Panc1 (cell line): Measurements from ENCODE around the gene ALPL. TPM values are rescaled to one million over a fixed set of nuclear protein-coding genes. Genes with fewer than 3 reads are reported as not detected.

Experiments used
- ATAC-seq: fragments of 200-7000 bp; cut with Tn5 transposase; 2 replicates; pipeline ENCODE4 v1.9.1; 2020; ENCODE audit warnings: mild to moderate bottlenecking, moderate library complexity
- BruUV-seq: library from RNA; stranded (reverse); fragments of 400-500 nt; replicated peaks from 2 replicates; lab custom pipeline; 2021; lab: Mats Ljungman, UMichigan
- CTCF ChIA-PET: fragments of 300-600 bp; sonication (Branson Sonifier 250); formaldehyde crosslinking; loops from one replicate; lab custom pipeline; 2022; ENCODE audit warnings: antibody characterized with exemption; lab: Charles Lee
- POLR2A ChIA-PET: fragments of 300-600 bp; sonication (Branson Sonifier 250); formaldehyde crosslinking; loops from one replicate; lab custom pipeline; 2022; ENCODE audit warnings: antibody characterized with exemption; lab: Charles Lee
- DNase-seq: peaks from one replicate; pipeline ENCODE4 v3.0.0-alpha.2; 2010; ENCODE audit warnings: low read depth, low spot score
- H3K27ac ChIP-seq: 2 replicates; pipeline ENCODE4 v1.5.1; 2011; ENCODE audit warnings: mild to moderate bottlenecking, low read length, inconsistent platforms
- H3K27me3 ChIP-seq: fragments of 200-500 bp; sonication (Bioruptor generic); 2 replicates; pipeline ENCODE4 v1.6.0; 2014; ENCODE audit warnings: low read length, inconsistent platforms; ENCODE audit not compliant: control insufficient read depth, insufficient read depth
- H3K36me3 ChIP-seq: fragments of 200-500 bp; sonication (Bioruptor generic); 2 replicates; pipeline ENCODE4 v1.5.1; 2014; ENCODE audit warnings: inconsistent platforms, mild to moderate bottlenecking, low read length, moderate library complexity; ENCODE audit not compliant: control insufficient read depth, insufficient read depth
- H3K4me1 ChIP-seq: 2 replicates; pipeline ENCODE4 v1.5.1; 2011; ENCODE audit warnings: inconsistent platforms, mild to moderate bottlenecking, low read length, moderate library complexity; ENCODE audit not compliant: control insufficient read depth, insufficient read depth
- H3K4me3 ChIP-seq, 2 experiments: 2 replicates each; pipeline ENCODE4 v1.5.1; 2011 to 2012; ENCODE audit warnings: low read depth in 2 of 2, low read length in 2 of 2, mild to moderate bottlenecking in 2 of 2, inconsistent platforms in 1 of 2, moderate library complexity in 1 of 2
- H3K9me3 ChIP-seq: fragments of 200-500 bp; sonication (Bioruptor generic); 2 replicates; pipeline ENCODE4 v1.5.1; 2014; ENCODE audit warnings: low read depth, mild to moderate bottlenecking, inconsistent platforms, low read length, moderate library complexity; ENCODE audit not compliant: control insufficient read depth, insufficient read depth
- CTCF ChIP-seq: fragments of 450-650 bp; IDR thresholded peaks from 2 replicates; pipeline ENCODE4 v1.5.1; 2017; ENCODE audit warnings: mild to moderate bottlenecking
- POLR2AphosphoS5 ChIP-seq: IDR thresholded peaks from 2 replicates; pipeline ENCODE4 v1.6.1; 2012; ENCODE audit warnings: mild to moderate bottlenecking, low read depth, low read length, moderate library complexity
- REST ChIP-seq, 2 experiments: IDR thresholded peaks; 2 replicates each; pipeline ENCODE4 v1.6.1; 2011 to 2012; ENCODE audit warnings: low read depth in 2 of 2, control low read depth in 1 of 2, low read length in 1 of 2, mild to moderate bottlenecking in 1 of 2, moderate library complexity in 1 of 2; ENCODE audit not compliant: insufficient read depth in 1 of 2
- SIN3A ChIP-seq: IDR thresholded peaks from 2 replicates; pipeline ENCODE4 v1.6.1; 2012; ENCODE audit warnings: low read depth, mild to moderate bottlenecking, low read length, moderate library complexity, borderline replicate concordance; ENCODE audit not compliant: insufficient read depth
- TCF7L2 ChIP-seq: IDR thresholded peaks from 2 replicates; pipeline ENCODE4 v1.6.1; 2011; ENCODE audit warnings: mild to moderate bottlenecking, low read depth, low read length, inconsistent platforms
- in situ Hi-C: cut with HindIII; loops from 2 replicates; pipeline ENCODE4 v1.10.0; 2016; ENCODE audit warnings: low sequenced_read_pairs, low pct_unique_long_range_greater_than_20kb
- intact Hi-C: fragments of 100-400 bp; cut with micrococcal nuclease; formaldehyde crosslinking; loops from one replicate; pipeline ENCODE4 v1.10.0; 2022; ENCODE audit not compliant: unreplicated experiment
- total RNA-seq: library from RNA; stranded (reverse); gene quantifications from one replicate; pipeline ENCODE4 v1.2.1, GENCODE V29; 2021; ENCODE audit not compliant: unreplicated experiment

The ALPL gene
- total RNA-seq, 1 experiment from 2014 or later = 0.82 TPM

DNA sequence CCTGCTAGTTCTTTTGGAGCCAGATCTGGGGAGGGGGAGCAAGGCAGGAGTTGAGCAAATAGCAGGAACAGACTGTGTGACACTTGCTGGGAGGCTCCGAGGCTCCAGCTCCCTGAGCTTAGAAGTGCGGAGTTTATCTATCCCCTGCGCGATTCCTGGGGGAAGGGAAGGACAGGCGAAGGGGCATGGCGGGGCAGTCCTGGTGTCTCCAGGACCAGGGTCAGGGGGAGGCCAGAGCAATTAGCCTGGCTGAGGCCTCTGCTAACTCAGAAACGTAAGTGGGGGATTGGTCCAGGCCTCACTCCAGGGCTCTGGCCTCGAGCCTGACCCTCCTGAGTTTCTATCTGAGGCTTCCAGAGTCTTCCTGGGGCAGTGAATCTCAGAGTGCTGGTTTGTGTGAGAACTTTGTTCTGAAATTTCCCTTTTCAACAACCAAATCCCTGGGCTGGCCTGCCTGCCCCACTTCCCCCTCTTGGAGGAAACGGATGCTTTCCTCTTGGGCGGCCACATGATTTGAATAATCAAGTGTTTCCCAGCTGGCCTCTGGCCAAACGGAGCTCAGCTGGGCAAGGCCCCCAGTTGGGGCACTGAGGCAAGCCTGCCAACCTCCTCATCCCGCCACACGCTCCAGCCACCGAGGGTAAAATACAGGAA lies 15.6 kb downstream of the ALPL start:
- peak; percentile 42 for ATAC-seq
- POLR2A ChIA-PET = no interaction called here

DNA sequence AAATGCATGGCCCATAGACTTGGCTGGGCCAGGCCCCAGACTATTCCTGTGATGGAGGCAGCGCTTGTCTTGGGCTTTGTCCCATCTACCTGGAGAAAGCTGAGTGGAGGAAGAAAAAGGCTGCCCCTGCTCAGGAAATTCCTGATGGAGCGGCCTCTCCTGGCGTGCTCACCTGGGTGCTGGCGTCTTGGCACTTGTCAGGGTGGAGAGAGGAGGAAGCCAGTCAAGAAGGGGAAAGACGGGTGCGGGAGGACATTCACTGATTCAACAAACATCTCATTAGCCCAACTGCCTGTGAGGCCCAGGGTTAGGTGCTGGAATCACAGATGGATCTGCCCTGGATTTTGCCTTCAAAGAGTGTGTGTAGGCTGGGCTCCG lies 16.1 kb downstream of the ALPL start:
- intact Hi-C loops (no loop called here), in situ Hi-C loops (no loop called here)
- Histone ChIP-seq H3K27ac (no peak overlapping the region), H3K27me3 (no peaks in the 10 kb centered on the region), H3K4me1 (no peaks in the 10 kb centered on the region), H3K9me3 (no peaks in the 10 kb centered on the region), H3K36me3 (no peaks in the 10 kb centered on the region), H3K4me3 (no peak overlapping the region)
- BruUV-seq = no TSS peak
- ChIA-PET CTCF (no interaction called here), POLR2A (no interaction called here)
- DNase-seq (no peak), ATAC-seq (peak; percentile 42; the same call in 1 of the 2 replicates)
- no peak for TF ChIP-seq SIN3A

More for the DNA sequence above, 15.6 kb downstream of the ALPL start:
- H3K27me3 ChIP-seq = no peaks in the 10 kb centered on the region
- no peak overlapping the region for H3K27ac ChIP-seq
- H3K4me3 ChIP-seq = no peak overlapping the region
- H3K9me3 ChIP-seq = no peaks in the 10 kb centered on the region
- no TSS peak for BruUV-seq
- no peaks in the 10 kb centered on the region for H3K4me1 ChIP-seq
- CTCF ChIA-PET = no interaction called here
- DNase-seq = no peak
- TF ChIP-seq CTCF (no peak), REST (IDR thresholded peaks at IDR 0.05; ENCODE audit: insufficient read depth in 1 of 2, low read depth in 2 of 2, low read length in 1 of 2) (no peak), SIN3A (no peak), POLR2AphosphoS5 (no peak), TCF7L2 (no peak)
- no peaks in the 10 kb centered on the region for H3K36me3 ChIP-seq
- intact Hi-C loops (no loop called here), in situ Hi-C loops (no loop called here)

- POLR2A ChIA-PET = interaction anchor here (0.5 kb wide), 1 partner anchor 130 kb away, joined by 18 read pairs; no protein-coding TSS in a partner anchor
Measured at GRCh38 chr1:21526441-21526840, 17.2 kb downstream of the ALPL start.

More at GRCh38 chr1:21526441-21526840, 17.2 kb downstream of the ALPL start:
- H3K4me3 ChIP-seq = no peak overlapping the region
- no peak overlapping the region for H3K27ac ChIP-seq
- no peaks in the 10 kb centered on the region for H3K27me3 ChIP-seq
- H3K36me3 ChIP-seq = no peaks in the 10 kb centered on the region
- CTCF ChIA-PET = no interaction called here
- DNase-seq = no peak
- ATAC-seq = no peak
- no peaks in the 10 kb centered on the region for H3K9me3 ChIP-seq
- BruUV-seq = no TSS peak
- no peaks in the 10 kb centered on the region for H3K4me1 ChIP-seq
- intact Hi-C loops (no loop called here), in situ Hi-C loops (no loop called here)
- no peak for TF ChIP-seq SIN3A
- no peak for TF ChIP-seq REST (IDR thresholded peaks at IDR 0.05; ENCODE audit: insufficient read depth in 1 of 2, low read depth in 2 of 2, low read length in 1 of 2)
- TF ChIP-seq CTCF = no peak
- no peak for TF ChIP-seq TCF7L2
- no peak for TF ChIP-seq POLR2AphosphoS5
